NCI-H748 (cell line): ENCODE results near the gene TRNAU1AP.
"Not testable (repeated sequence)": the region's sequence is repeated elsewhere in the genome, so short reads cannot be mapped to it uniquely, and the experiment has no call there.

Experiments
- DNase-seq: peaks from one replicate; lab custom pipeline; 2025; ENCODE audit not compliant: unreplicated experiment; lab: John Stamatoyannopoulos, UW

Gene TRNAU1AP

DNA sequence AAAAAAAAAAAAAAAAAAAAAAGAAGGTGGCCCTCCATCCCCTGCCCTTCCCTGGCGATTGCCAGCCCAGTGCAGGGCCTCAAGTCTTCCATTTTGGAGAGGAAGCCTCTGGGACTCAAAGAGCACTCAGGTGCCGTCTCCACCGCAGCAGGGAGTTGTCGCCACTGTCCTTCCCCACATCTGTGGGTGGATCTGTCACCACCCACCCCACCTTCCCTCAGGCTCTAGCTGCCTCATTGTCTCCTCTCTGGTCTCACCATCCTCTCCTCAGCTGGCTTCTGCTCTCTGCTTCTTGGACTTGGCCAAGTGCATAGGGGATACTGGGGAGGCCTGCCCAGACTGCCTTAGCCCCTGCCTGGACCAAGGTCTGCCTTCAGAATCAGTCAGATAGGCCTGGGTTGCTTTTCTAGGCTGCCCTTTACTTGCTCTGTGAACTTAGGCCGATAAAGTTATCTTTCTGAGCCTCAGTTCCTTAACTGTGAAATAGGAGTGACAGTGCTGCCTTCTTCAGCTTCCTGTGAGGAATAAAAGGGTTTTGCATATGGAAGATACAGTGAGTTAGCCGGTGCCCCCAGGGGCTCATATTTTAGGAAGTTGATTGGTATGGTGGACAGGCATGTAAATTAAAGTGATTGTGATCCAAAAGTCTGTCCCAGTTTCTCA, 31.3 kb upstream of the TRNAU1AP start:
- no peak for DNase-seq

GRCh38 chr1:28522537-28522936, 30.3 kb upstream of the TRNAU1AP start:
- DNase-seq = not testable (repeated sequence)

GRCh38 chr1:28525002-28525642, 27.8 kb upstream of the TRNAU1AP start:
- not testable (repeated sequence) for DNase-seq

DNA sequence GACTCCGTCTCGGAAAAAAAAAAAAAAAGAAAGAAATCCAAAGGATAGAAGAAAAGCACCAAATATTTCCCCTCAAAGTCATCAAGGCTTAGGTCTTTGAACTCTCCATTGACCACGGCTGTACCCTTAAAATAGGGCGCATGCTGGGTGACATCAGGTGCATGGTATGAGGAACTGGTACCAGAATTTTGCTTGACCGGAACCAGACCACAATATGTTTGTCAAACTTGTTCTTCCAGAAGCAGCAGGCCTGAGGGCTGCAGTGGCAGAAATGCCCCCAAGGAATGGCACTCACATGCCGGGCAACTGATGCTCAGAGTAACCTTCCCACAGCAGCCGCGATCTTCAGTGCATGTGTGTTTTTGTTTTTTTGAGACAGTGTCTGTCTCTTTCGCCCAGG, 26.0 kb upstream of the TRNAU1AP start:
- no peak for DNase-seq

DNA sequence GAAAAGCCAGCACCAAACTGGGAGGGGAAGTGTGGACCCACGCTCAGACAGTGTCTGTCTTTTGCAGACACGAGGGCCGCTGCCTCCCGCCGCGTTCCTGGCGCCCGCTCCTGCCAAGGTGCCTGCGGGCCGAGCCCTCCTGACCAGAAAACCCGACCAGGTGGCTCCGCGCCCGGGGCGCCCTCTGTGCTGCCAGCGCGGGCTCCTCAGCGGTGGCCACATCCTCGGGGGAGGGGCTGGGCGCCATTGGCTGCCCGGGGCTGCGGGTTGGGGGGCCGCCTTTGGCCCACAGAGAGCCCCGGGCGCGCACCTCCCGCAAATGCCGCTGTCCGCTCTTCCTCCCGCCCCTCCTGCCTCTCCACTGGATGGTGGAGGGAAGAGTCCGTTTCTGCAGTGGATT, 22.4 kb upstream of the TRNAU1AP start:
- DNase-seq = no peak

- no peak for DNase-seq
These were observed 18.2 kb upstream of the TRNAU1AP start for GRCh38 chr1:28534671-28535070.

DNA sequence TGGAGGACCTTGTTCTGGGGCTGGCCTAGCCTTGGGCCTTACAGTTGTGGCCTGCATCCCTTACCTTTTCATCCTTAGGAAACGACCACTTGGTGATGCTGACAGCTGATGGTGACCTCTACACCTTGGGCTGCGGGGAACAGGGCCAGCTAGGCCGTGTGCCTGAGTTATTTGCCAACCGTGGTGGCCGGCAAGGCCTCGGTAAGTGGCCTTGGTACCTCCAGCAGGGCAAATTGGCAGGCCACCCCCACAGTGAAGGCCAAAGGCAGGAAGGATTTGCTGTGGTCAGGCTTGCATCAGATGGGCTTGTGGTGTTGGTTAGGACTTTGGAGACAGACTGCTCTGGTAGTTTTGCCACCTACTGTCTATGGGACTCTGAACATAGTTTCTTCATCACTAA, 17.7 kb upstream of the TRNAU1AP start:
- DNase-seq = no peak

DNA sequence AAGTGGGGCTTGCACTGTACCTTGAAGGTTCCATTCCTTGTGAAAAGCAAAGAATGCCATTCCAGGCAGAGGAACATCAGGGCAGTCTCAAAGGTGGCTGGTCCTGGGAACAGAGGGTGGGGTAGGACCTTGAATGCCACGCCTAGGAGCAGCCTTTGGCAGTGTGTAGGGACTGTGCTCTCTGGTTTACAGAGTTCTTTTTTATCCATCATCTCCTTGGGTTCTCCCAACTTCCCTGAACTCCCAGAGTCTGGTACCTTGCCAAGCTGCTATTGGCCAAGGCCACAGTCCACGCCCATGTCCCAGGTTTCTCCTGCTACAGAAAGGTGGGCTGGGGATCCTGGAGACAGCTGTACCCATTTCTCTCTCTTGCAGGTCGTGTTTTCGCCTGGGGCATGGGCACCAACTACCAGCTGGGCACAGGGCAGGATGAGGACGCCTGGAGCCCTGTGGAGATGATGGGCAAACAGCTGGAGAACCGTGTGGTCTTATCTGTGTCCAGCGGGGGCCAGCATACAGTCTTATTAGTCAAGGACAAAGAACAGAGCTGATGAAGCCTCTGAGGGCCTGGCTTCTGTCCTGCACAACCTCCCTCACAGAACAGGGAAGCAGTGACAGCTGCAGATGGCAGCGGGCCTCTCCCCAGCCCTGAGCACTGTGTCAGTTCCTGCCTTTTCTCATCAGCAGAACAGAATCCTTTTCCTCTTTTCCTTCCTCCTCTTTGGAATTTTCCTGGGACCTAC, 15.3 kb upstream of the TRNAU1AP start:
- DNase-seq = no peak

GRCh38 chr1:28538286-28538685, 14.6 kb upstream of the TRNAU1AP start:
- no peak for DNase-seq

DNA sequence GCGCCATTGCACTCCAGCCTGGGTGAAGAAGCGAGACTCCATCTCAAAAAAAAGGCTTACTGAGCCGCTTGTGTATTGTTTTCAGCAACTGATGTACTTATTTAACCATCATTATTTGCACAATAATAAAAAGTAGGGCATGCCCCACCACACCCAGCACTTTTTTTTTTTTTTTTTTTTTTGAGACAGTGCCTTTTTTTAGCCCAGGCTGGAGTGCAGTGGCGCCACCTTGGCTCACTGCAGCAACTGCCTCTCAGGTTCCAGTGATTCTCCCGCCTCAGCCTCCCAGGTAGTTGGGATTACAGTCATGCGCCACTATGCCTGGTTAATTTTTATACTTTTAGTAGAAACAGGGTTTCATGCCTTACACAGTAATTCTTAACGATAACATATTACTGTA, 12.2 kb upstream of the TRNAU1AP start:
- DNase-seq = peak; percentile 32

DNA sequence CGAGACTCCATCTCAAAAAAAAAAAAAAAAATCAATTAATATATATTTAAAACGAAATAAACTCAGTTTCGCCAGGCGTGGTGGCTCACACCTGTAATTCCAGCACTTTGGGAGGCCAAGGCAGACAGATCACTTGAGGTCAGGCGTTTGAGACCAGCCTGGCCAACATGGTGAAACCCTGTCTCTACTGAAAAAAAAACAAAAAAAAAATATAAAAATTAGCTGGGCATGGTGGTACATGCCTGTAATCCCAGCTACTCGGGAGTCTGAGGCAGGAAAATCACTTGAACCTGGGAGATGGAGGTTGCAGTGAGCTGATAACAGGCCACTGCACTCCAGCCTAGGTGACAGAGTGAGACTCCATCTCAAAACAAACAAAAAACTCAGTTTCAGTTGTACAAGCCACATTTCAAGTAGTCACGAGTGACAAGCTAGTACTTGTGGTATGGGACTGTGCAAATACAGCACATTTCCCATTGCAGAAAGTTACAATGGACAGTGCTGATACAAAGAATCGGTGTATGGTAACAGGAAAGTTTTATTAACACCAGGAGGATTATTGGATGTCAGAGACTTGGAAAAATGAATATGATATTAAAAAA, 11.4 kb upstream of the TRNAU1AP start:
- DNase-seq = not testable (repeated sequence)

DNA sequence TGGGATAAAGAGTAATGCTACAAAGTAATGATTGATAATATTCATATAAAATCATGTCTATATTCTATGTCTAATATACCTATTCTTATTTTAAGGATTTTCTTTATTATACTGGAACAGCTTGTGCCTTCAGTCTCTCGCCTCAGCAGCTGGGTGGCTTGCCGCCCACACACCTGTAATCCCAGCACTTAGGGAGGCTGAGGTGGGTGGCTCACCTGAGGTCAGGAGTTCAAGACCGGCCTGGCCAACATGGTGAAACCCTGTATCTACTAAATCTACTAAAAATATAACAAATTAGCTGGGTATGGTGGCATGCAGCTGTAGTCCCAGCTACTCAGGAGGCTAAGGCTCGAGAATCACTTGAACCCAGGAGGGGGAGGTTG, 7.6 kb upstream of the TRNAU1AP start:
- DNase-seq = no peak

GRCh38 chr1:28548318-28548717, 4.6 kb upstream of the TRNAU1AP start:
- DNase-seq = no peak

- DNase-seq = no peak
These were observed 1.5 kb upstream of the TRNAU1AP start for GRCh38 chr1:28551381-28551780.

DNA sequence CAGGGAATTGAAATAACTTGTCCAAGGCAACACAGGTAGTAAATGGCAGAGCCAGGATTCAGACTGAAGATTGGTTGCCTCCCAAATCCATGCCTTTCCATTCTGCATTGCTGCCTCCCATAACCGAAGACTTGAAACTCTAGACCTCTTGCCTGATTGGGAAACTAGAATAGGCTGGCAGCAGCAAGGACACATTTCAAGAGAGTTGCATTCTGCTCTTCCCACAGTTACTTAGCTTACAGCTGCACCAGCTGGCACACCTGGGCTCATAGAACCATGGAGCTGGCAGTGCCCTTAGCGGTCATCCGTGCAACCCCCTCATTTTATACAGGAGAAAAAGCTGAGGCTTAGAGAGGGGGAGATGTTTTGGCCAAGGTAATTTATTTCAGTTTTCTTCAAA, 8.0 kb downstream of the TRNAU1AP start:
- no peak for DNase-seq

GRCh38 chr1:28564310-28564709, 11.4 kb downstream of the TRNAU1AP start:
- no peak for DNase-seq

- DNase-seq = no peak
These were observed 12.2 kb downstream of the TRNAU1AP start for GRCh38 chr1:28565040-28565439.

DNA sequence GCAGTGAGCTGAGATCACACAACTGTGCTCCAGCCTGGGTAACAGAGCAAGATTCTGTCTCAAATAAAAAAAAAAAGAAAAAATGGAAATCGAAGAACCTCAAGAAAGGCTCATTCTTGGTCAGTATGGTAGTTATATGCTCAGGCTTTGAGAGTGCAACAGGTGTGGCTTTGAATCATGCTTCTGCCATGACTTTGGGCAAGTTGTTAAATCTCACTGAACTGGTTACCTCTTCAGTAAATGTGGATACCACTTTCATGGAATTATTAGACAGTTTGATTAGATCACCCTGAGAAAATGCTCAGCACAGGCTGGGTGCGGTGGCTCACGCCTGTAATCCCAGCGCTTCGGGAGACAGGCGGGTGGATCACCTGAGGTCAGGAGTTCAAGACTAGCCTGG, 12.8 kb downstream of the TRNAU1AP start:
- no peak for DNase-seq

- no peak for DNase-seq
These were observed 14.0 kb downstream of the TRNAU1AP start for GRCh38 chr1:28566931-28567330.

GRCh38 chr1:28571911-28572310, 19.0 kb downstream of the TRNAU1AP start:
- no peak for DNase-seq

DNA sequence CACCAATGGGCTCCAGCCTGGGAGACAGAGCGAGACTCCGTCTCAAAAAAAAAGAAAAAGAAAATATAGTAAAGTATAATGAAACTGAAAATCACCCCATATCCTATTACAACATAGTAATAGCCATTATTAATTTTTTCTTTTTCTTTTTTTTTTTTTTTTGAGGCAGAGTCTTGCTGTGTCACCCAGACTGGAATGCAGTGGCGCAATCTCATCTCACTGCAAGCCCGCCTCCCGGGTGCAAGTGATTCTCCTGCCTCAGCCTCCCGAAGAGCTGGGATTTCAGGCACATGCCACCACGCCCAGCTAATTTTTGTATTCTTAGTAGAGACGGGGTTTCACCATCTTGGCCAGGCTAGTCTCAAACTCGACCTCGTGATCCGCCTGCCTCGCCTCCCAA, 20.0 kb downstream of the TRNAU1AP start:
- not testable (repeated sequence) for DNase-seq

GRCh38 chr1:28573564-28573963, 20.7 kb downstream of the TRNAU1AP start:
- no peak for DNase-seq
